Retinal pigment epithelial cell (primary cell): ENCODE measurements around the gene SIAH3.

Experiments used
- DNase-seq: peaks from one replicate; pipeline ENCODE4 v3.0.0-alpha.2; 2010; ENCODE audit warnings: low read depth
- H3K4me3 ChIP-seq: 2 replicates; pipeline ENCODE4 v1.5.1; 2011; ENCODE audit warnings: mild to moderate bottlenecking, low read length, control low read depth, moderate library complexity
- CTCF ChIP-seq: conservative IDR thresholded peaks from 2 replicates; pipeline ENCODE4 v1.5.1; 2011; ENCODE audit warnings: low read depth, low read length, control low read depth, inconsistent platforms

Gene SIAH3

GRCh38 chr13:45798851-45799250 lies 52.7 kb downstream of the SIAH3 start:
- H3K4me3 ChIP-seq: no peak overlapping the region
- TF ChIP-seq CTCF: no peak
- no peak for DNase-seq

GRCh38 chr13:45796426-45797235 lies 54.9 kb downstream of the SIAH3 start:
- H3K4me3 ChIP-seq: no peak overlapping the region
- TF ChIP-seq CTCF: no peak
- no peak for DNase-seq

- no peak overlapping the region for H3K4me3 ChIP-seq
- no peak for DNase-seq
- TF ChIP-seq CTCF: no peak
Observed at GRCh38 chr13:45792827-45793303, 58.7 kb downstream of the SIAH3 start.

GRCh38 chr13:45788011-45788410 lies 63.5 kb downstream of the SIAH3 start:
- no peak for TF ChIP-seq CTCF
- H3K4me3 ChIP-seq: no peak overlapping the region
- no peak for DNase-seq

GRCh38 chr13:45787346-45787745 lies 64.2 kb downstream of the SIAH3 start:
- DNase-seq: no peak
- H3K4me3 ChIP-seq: no peak overlapping the region
- no peak for TF ChIP-seq CTCF

GRCh38 chr13:45786293-45786920 lies 65.1 kb downstream of the SIAH3 start:
- no peak overlapping the region for H3K4me3 ChIP-seq
- TF ChIP-seq CTCF: no peak
- DNase-seq: no peak
